Inflammatory macrophage (primary cell): ENCODE results near the gene PRAMEF12.
"Not testable (repeated sequence)": the region's sequence is repeated elsewhere in the genome, so short reads cannot be mapped to it uniquely, and the experiment has no call there.

Experiments
- DNase-seq, 2 donors: peaks; one replicate each; pipeline ENCODE4 v3.0.0-alpha.2; 2020 to 2022
- total RNA-seq, 18 experiments: gene quantifications; one replicate each; lab custom pipeline; 2026; ENCODE audit warnings: mixed read lengths in 6 of 18, inconsistent platforms in 2 of 18; lab: John Stamatoyannopoulos, UW

The PRAMEF12 gene
- total RNA-seq, result 0 to 0.15 (median 0) reads per million in 18 experiments

DNA sequence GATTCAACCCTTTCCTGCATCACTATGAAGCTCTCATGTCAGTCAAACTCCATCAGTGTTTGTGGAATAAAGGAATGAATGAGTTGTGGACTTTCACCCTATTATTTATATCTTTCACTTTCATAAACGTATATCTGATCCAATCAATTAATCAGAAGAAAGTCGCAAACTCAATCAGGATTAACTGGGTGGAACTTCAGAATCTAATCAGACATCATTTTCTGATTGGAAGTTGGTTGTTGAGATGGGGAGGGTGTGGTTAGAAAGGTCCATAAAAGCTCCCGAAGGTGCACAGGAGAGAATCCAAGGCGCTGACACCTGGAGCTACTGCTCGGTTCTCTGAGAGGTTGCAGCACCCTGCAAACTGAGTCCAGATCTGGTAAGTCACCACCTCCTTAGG, at the start of gene PRAMEF12:
TSS of gene PRAMEF12 (plus strand) at position 301 of the 400 bp plus-strand sequence. CDS start 1,130 bp downstream, outside the sequence.
- DNase-seq, result no peak

DNA sequence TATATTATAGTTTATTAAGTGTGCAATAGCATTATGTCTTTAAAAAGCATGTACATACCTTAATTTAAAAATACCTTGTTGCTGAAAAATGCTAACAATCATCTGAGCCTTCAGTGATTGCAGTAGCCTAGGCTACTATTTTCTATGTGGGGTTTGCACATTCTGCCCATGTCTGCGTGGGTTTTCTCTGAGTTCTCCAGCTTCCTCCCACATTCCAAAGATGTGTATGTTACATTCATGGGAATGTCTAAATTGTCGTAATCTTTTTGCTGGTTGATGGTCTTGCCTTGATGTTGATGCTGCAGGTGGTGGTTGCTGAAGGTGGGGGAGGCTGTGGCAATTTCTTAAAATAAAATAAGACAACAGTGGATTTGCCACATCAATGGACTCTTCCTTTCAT, 45.1 kb upstream of the PRAMEF12 start:
- no peak for DNase-seq

DNA sequence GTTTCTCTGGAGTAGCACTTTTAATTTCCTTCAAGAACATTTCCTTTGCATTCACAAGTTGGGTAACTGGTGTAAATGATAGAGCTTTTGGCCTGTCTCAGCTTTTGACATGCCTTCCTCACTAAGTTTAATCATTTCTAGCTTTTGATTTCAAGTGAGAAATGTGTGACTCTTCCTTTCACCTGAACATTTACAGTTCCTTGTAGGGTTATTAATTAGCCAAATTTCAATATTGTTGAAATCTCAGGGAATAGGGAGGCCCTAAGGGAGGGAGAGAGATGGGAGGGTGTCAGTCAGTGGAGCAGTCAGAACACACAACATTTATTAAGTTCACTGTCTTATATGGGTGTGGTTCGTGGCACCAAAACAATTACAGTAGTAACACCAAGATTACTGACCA, 43.4 kb upstream of the PRAMEF12 start:
- DNase-seq, result no peak

DNA sequence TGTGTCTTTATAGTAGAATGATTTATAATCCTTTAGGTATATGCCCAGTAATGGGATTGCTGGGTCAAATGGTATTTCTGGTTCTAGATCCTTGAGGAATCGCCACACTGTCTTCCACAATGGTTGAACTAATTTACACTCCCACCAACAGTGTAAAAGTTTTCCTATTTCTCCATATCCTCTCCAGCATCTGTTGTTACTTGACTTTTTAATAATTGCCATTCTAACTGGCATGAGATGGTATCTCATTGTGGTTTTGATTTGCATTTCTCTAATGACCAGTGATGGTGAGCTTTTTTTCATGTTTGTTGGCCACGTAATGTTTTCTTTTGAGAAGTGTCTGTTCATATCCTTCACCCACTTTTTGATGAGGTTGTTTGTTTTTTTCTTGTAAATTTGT, 42.5 kb upstream of the PRAMEF12 start:
- not testable (repeated sequence) for DNase-seq

DNA sequence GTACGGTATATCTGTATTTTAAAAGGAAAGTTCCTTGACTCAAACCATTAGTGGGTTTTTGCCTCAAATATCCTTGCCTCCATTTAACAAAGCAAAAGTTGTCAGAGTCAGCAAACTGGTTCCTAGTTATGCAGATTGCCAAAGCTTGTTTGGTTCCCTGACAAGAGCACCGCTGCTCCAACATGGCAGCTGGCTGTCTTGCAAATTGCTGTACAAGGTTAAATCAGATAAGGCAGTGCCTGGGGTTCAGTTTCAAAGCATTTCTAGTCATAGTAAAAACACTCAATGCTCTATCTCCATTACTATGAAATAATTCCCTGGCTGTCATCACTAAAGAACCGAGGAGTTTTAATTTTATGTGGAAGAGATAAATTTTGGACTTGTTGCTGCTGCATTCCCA, 38.9 kb upstream of the PRAMEF12 start:
- DNase-seq, result no peak

DNA sequence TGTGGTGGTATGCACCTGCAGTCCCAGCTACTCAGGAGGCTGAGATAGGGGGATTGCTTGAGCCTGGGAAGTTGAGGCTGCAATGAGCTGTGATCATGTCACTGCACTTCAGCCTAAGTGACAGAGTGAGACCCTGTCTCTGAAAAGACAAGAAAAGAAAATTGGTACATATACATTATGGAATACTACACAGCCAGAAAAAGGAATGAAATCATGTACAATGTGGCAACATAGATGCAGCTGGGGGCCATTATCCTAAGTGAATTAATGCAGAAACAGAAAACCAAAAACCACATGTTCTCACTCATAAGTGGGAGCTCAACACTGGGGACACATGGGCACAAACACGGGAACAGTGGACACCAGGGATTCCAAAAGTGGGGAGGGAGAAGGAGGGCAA, 34.6 kb upstream of the PRAMEF12 start:
- no peak for DNase-seq

DNA sequence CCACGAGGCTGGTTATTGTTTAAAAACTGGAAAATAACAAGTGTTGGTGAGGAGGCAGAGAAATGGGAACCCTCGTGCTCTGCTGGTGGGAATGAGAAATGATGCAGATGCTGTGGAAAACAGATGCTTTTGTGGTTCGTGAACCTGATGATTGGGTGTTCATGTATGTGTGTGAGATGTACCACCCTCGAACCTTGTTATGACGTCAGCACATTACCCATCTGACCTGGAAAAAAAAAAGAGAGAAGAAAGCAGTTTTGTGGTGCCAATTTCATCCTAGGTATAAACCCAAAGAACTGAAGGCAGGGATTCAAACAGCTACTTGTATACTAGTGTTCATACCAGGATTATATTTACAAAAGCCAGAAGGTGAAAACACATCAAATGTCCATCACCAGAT, 33.9 kb upstream of the PRAMEF12 start:
- DNase-seq, result no peak

DNA sequence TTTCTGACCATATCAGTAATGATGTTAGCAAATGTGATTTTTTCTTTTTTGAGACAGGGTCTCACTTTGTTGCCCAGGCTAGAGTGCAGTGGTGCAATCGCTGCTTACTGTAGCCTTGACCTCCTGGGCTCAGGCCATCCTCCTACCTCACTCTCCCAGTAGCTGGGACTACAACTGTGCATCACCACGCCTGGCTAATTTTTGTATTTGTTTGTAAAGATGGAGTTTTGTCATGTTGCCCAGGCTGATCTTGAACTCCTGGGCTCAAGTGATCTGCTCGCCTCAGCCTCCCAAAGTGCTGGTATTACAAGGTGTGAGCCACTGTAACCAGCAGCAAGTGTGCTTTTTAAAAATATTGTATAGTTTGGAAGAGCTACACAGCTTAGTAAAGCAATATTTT, 31.6 kb upstream of the PRAMEF12 start:
- DNase-seq, result no peak

DNA sequence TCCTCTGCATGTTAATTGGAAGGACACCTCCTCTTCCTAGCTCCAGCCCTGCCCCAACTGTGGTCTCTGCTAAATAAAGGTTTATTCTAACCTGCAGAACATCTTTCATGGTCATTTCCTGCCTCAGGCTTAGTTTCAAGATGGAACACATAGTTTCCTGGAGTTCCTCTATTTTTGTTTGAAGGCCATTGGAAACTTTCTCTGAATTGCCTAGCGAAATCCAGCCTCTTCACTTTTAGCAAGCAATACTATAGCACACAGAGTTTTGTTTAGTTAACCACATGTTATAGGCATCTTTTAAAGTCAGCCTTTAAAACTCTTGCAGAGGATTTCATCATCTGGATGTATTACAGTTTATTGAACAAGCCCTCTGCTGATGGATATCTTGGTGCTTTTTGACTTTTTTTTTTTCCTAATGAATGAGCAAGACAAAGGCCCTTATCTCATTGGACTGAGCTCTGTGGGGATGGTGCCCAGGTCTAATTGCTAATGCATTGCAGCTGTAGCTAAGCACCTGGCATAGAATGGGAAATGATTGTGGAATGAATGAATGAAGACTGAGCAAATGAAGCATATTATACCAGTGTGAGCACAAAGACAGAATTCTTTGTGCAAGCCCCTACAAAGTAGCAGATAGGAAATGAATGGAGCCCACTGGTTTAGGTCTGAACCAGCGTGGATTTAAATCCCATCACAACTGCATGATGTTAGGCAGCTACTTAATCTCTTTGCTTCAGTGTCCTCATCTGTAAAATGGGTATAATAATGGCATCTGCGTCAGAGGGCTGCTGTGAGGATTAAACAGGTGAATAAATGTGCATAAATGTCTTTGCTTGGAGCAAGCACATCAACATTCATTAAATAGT, 28.2 kb upstream of the PRAMEF12 start:
- no peak for DNase-seq

DNA sequence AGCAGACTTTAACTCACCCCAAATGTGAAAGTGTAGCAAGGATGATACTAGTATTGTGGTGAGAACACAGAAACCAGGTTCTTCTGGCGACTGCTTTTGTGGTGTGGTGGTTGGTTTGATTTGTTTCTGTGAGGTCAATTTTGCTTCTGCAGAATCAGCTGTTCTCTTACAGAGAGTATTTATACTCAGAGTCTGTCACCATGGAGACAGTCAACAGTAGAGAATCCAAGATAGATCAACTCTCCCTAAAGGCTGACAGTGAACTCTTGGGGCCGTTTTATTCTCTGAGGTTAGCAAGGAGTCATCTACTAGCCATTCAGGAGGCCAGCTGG, 27.6 kb upstream of the PRAMEF12 start, which contains the start of gene CFAP107:
TSS of gene CFAP107 (plus strand) at position 209 of the 332 bp plus-strand sequence. CDS start 231 bp downstream, outside the sequence.
- DNase-seq, result no peak

DNA sequence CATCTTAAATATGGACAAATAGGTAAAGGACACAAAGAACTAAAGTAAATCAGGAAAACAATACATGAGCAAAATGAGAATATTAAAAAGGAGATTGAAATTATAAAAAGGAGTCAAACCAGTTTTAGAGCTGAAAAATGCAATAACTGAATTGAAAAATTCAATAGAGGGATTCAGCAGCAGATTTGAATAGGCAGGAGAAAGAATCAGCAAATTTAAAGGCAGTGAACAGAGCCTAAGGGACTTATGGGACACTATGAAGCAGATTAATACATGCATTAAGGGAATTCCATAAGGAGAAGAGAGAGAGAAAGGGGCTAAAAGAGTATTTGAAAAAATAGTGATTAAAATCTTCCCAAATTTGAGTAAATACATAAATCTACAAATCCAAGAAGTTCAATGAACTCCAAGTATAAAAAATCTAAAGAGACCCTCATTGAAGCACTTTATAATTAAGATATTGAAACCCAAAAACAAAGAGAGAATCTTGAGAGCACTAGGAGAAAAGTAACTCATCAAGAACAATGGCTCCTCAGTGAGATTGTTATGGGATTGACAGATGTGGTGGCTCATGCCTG, 24.7 kb upstream of the PRAMEF12 start:
- no peak for DNase-seq

DNA sequence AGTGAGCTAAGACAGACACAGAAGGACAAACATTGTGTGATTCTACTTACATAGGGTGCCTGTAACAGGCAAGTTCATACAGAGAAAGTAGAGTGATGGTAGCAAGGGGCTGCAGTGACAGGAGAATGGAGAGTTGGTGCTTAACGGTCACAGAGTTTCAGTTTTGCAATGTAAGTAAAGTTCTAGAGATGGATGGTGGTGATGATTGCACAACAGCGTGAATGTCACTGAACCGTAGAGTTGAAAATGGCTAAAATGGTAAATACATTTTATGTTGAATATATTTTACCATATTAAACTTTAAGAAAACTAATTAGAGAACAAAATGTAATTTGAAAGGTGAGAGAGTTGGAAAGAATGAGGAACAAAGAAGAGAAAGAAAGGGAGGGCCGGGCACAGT, 18.8 kb upstream of the PRAMEF12 start:
- no peak for DNase-seq

DNA sequence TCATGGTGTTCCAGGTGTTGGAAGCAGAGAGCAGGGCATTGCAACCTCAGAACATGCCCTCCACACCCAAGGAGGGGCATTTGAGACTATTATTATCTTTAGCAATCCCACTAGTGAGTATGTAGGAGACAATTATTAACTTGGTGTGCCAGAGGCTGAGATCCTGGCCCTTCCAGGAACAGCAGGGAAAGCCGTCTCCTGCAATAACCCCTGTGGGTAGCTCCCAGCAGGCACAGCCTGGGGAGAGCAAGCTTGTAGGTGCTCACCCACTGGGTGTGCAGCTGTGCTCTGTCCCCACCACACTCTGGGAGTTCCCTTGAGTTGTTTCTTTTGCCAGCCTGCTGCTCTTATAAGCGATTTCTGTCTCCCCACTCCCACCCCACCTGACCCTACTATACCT, 17.3 kb upstream of the PRAMEF12 start:
- DNase-seq, result no peak

DNA sequence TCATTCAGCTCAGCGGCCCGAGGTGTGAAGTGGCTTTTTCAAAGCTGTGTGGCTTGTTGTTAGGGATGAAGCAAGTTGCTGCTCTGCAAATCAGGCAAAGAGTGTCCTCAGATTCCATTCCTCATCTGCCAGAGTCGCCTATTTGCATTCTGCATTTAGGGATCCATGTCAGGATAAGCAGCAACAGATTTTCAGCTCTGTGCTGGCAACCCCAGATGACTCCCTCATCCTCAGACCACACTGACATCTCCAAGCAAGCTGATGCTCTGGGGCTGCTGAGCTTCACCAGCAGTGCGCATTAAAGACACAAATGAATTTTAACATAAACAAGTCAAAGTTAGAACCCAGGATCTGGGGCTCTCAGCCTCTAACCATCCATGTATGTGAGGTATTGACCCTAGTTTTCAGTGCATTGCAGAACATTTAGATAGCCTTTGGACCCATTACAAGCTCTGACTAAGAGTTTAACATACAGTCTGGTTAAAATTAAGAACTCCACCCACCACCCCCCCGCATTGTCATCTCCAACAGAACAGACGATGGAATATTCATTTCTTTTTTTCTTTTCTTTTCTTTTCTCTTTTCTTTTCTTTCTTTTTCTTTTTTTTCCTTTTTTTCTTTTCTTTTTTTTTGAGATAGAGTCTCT, 16.6 kb upstream of the PRAMEF12 start:
- DNase-seq, result no peak

DNA sequence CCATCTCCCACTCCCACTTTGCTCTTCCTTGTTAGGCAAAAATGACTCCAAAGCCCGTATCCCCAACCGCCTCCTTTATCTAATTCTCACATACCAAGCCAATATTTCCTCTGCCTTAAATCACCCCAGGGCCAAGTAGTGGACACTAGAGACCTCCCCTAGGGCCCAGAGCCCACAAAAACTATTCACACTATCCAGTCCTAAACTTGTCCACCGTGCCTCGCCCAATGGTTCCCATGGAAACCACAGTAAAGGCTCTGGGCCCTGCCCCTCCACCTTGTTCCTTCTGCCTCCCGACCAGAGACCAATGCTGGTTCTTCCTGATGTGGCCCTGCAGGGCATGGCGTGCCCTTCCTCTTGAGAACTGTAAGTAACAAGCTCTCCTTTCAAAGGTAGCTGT, 15.7 kb upstream of the PRAMEF12 start:
- no peak for DNase-seq

DNA sequence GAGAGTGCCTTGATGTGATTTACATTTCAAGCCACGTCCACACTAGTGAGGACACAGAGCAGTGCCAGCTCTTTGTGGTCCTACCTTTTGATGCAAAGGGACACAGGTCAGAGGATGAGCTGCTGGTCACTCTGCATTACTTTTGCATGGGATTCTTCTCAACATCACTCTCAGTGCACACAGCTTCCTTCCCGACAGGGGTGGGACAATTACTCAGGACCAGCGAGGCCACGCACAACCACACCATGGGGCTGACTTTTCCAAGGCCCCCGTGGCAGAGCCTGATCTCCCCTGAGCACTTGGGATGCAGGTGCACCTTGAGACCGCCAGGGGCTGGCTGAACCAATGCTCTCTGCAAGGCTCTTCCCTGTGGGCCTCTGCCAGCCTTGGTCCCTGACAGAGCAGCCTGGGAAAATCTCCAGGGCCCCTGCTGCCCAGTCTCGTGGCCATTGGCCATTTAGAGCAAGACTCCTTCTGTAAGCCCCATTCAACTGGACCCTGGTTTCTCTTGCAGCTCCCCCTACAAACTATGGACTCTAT, 13.2 kb upstream of the PRAMEF12 start:
- no peak for DNase-seq

DNA sequence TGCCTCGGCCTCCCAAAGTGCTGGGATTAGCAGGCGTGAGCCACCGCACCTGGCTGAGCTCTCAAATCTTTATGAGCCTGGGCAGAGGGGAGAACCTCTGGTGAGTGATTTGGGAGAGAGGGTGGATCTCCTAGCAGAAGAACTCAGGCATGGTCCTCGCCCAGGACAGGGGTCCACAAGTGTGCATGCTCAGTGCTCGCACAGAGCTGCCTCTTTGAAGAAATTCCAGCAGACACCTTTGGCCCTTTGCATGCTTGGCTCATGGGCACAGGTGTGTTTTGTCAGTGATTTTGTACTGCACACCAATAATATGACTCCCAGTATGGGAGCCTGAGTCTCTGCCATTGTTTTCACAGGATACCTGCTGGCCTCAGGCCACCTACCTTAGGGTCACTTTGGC, 11.8 kb upstream of the PRAMEF12 start:
- no peak for DNase-seq

DNA sequence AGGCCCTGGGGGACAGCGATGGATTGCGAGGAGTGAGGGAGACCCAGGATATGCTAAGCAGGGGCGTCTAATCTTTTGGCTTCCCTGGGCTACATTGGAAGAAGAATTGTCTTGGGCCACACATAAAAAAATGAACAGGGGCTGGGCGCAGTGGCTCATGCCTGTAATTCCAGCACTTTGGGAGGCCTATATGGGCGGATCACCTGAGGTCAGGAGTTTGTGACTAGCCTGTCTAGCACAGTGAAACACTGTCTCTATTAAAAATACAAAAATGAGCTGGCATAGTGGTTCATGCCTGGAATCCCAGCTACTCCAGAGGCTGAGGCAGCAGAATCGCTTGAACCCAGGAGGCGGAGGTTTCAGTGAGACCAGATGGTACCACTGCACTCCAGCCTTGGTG, 10.8 kb upstream of the PRAMEF12 start:
- no peak for DNase-seq

DNA sequence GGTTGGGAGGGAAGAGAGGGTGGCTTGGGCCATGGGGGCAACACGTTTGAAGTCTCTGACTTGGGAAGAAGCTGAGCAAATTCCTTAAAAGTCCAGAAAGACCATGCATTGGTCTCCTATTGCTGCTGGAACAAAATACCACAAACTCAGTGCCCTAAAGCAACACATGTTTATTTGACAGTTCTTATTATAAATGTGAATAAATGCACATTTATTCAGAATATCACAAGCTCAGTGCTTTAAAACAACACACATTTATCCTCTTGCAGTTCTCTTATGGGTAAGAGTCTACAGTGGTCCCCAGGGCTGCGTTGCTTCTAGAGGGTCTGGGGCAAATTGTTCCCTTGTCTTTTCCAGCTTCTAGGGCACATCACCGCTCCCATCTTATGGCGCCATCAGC, 10.1 kb upstream of the PRAMEF12 start:
- no peak for DNase-seq

DNA sequence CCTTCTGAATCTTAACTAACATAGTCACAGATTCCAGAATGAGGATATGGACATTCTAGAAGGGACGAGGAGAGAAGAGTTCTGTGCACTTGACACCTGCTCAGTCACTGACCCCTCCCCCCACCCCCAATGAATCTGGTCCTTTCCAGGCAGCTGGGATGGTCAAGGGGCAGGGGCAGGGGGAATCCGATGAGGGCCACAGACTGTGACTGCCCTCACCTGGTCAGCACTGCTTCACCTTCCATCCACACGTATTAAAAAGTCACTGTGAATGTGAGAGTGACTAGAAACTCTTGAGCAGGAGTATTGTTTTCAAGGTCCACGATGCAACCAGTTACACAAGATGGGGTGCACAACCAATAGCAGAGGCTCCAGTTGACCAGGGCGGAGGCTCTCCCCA, 9.5 kb upstream of the PRAMEF12 start:
- no peak for DNase-seq

DNA sequence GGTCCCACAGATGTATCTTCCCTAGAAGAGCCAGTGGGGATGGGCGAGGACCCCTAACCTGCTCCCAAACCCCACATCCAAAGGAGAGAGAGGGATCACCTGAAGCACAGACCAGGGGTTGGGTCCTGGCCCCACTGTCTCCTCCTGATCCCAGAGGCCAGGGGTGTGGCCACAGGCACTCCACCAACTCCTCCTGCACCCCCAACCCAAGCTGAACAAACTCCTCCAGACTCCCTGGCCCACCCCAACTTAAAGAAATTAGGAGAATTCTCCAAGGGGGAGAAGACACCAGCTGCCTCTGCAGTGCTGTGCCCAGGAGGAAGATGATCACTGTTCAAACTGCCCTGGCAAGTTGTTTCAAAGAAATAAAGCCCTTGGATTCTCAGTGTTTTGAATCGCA, 4.5 kb upstream of the PRAMEF12 start:
- DNase-seq, result no peak

DNA sequence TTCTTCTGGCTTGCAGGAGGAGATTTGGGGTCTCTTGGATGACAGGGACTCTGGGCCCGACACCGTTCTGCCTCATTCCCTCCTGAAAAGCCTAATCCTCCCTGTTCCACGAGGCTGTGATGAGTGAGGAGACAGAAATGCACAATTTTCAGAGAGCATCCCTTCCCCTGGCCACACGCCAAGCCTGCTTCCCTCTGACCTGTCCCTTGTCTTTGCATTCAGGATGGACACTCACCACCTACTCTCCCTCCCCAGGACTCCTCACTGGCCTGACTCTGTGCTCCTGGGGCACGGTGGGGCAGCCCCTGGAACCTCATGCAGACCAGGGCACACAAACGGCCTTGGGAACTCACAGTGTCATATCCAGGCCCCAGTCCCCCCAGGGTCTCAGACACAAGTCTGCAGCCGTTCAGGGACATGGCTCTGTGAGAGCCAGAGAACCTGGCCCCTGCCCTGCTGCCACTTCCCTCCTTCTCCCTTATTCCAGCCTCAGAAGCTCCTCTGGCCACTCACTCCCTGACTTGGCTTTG, 3.5 kb upstream of the PRAMEF12 start:
- DNase-seq, result no peak

DNA sequence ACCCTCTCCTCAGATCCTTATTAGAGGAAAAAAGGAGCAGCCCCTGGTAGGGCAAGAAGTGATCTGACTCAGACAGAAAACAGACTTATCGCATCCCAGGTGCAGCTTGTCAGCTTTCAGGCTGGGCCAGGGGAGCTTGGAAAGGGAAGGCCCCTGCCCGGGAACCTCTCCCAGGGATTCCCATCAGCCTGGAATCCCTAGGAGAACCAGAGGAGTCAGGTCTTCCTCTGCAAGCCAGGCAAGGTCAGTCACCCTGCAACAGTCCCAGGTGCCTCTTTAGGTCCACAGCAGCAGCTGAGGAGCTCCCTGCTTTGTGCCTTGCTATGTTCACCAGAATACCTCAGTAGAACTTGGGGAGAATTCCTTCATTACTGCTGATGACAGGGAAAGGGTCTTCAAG, 2.9 kb upstream of the PRAMEF12 start:
- DNase-seq, result no peak
